Mesendoderm (in vitro differentiated cells): ENCODE measurements around the gene SRGAP3.

ENCODE experiments used
- DNase-seq: peaks from one replicate; pipeline ENCODE4 v3.0.0; 2013
- H2AK5ac ChIP-seq: 2 replicates; pipeline ENCODE4 v1.6.1; 2013; ENCODE audit warnings: low read length, inconsistent platforms
- H2BK120ac ChIP-seq: 2 replicates; pipeline ENCODE4 v1.6.1; 2013; ENCODE audit warnings: low read depth, mild to moderate bottlenecking, low read length, moderate library complexity, mixed read lengths
- H2BK15ac ChIP-seq: replicated peaks from 2 replicates; pipeline ENCODE4 v1.6.1; 2013; ENCODE audit warnings: low read depth, mild to moderate bottlenecking, moderate library complexity
- H2BK5ac ChIP-seq: 2 replicates; pipeline ENCODE4 v1.6.1; 2013; ENCODE audit warnings: low read length, inconsistent platforms
- H3K18ac ChIP-seq: 2 replicates; pipeline ENCODE4 v1.6.1; 2013; ENCODE audit warnings: mild to moderate bottlenecking, low read length, mixed read lengths
- H3K23ac ChIP-seq: one replicate; pipeline ENCODE4 v1.6.1; 2013; ENCODE audit warnings: low read length
- H3K27ac ChIP-seq: 2 replicates; pipeline ENCODE4 v1.5.1; 2013; ENCODE audit warnings: low read depth, mild to moderate bottlenecking, inconsistent platforms, low read length, moderate library complexity
- H3K27me3 ChIP-seq: 2 replicates; pipeline ENCODE4 v1.6.1; 2013; ENCODE audit warnings: low read length, control low read depth, mild to moderate bottlenecking, inconsistent platforms; ENCODE audit not compliant: insufficient read depth, poor library complexity
- H3K36me3 ChIP-seq: 2 replicates; pipeline ENCODE4 v1.6.1; 2013; ENCODE audit warnings: low read length, inconsistent platforms; ENCODE audit not compliant: control insufficient read depth, insufficient read depth
- H3K4ac ChIP-seq: one replicate; pipeline ENCODE4 v1.6.1; 2013; ENCODE audit warnings: low read depth, mild to moderate bottlenecking, low read length, moderate library complexity
- H3K4me1 ChIP-seq: 2 replicates; pipeline ENCODE4 v1.6.1; 2013; ENCODE audit warnings: low read depth, low read length, inconsistent platforms; ENCODE audit not compliant: control insufficient read depth
- H3K4me2 ChIP-seq: 2 replicates; pipeline ENCODE4 v1.6.1; 2013; ENCODE audit warnings: low read length
- H3K4me3 ChIP-seq: 2 replicates; pipeline ENCODE4 v1.5.1; 2013; ENCODE audit warnings: mild to moderate bottlenecking, low read length
- H3K56ac ChIP-seq: one replicate; pipeline ENCODE4 v1.6.1; 2013; ENCODE audit warnings: low read length
- H3K79me1 ChIP-seq: 2 replicates; pipeline ENCODE4 v1.6.1; 2013; ENCODE audit warnings: low read length, inconsistent platforms
- H3K79me2 ChIP-seq: 2 replicates; pipeline ENCODE4 v1.6.1; 2013; ENCODE audit warnings: mild to moderate bottlenecking, low read length; ENCODE audit not compliant: control insufficient read depth, insufficient read depth
- H3K9ac ChIP-seq: 2 replicates; pipeline ENCODE4 v1.6.1; 2013; ENCODE audit warnings: low read length, inconsistent platforms
- H4K5ac ChIP-seq: one replicate; pipeline ENCODE4 v1.6.1; 2013; ENCODE audit warnings: low read length
- H4K8ac ChIP-seq: one replicate; pipeline ENCODE4 v1.6.1; 2013; ENCODE audit warnings: low read depth, mild to moderate bottlenecking, control low read depth, low read length, moderate library complexity
- WGBS: extraction: QIAGEN DNeasy Blood & Tissue Kit; methylation state at CpG from one replicate; pipeline ENCODE4 v1.1.7; 2013; ENCODE audit warnings: low lambda C conversion rate, missing lambda C conversion rate; ENCODE audit not compliant: insufficient coverage; ENCODE audit errors: extremely low coverage; 5-methylcytosine and 5-hydroxymethylcytosine counted together

The SRGAP3 gene

DNA sequence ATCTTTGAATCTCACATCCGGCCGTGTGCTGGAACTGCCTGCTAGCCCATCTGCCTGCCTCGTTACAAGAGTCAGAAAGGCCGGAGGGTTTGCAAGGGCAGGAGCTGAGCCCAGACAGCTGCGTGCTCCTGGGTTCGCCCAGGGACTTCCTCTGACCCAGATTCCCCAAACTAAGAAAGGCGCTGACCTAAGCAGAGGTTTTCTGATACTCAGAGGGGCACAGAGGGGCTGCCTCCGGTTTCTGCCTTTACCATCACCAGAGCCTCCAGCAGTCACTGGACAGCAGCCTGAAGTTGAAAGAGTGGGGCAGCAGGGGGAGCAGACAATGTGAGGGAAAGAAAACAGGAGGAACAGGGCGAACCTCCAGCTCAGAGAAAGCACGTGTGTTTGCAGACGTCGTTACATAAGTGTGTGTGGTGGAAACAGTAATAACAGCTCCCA, 252.7 kb downstream of the SRGAP3 start:
- no CpG with 5 or more reads among the region's 12 CpGs for WGBS
- no peak overlapping the region for H3K4ac ChIP-seq
- no peak overlapping the region for H3K9ac ChIP-seq

DNA sequence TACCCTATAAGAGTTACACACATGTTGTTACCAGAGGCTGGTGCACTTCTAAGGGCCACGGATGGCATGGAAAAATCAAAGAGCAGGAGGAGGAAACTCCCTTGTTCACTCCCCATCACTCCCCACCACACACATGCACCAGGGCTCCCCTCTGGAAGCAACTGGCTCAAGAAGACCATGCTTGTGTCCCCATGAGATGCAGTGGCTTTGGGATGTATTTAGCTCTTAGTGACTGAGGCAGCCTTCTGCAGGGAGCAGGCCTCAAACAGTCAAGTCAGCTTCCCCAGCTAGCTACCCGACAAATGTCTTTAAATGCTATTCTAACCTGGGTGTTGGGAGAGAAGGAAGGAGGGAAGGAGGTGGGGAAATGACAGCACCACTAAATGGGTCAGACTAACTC, 253.2 kb downstream of the SRGAP3 start:
- DNase-seq = no peak
- WGBS = no CpG with 5 or more reads among the region's 2 CpGs
- Histone ChIP-seq H3K79me2 (no peaks in the 10 kb centered on the region), H3K18ac (no peak overlapping the region), H3K27me3 (no peaks in the 10 kb centered on the region), H3K4ac (no peak overlapping the region), H3K79me1 (no peaks in the 10 kb centered on the region), H2BK5ac (no peak overlapping the region), H3K4me3 (no peak overlapping the region), H2AK5ac (no peak overlapping the region), H3K36me3 (no peaks in the 10 kb centered on the region), H3K4me2 (no peak overlapping the region), H2BK120ac (no peak overlapping the region), H4K5ac (no peak overlapping the region), H4K8ac (no peak overlapping the region), H3K27ac (no peak overlapping the region), H3K23ac (no peak overlapping the region), H3K9ac (no peak overlapping the region), H3K4me1 (no peaks in the 10 kb centered on the region), H2BK15ac (no peak overlapping the region), H3K56ac (no peak overlapping the region)

More for the DNA sequence above, 252.7 kb downstream of the SRGAP3 start:
- Histone ChIP-seq H3K4me1 (no peaks in the 10 kb centered on the region), H3K36me3 (no peaks in the 10 kb centered on the region), H3K18ac (no peak overlapping the region), H4K5ac (no peak overlapping the region), H3K4me2 (no peak overlapping the region), H4K8ac (no peak overlapping the region), H2AK5ac (no peak overlapping the region), H2BK15ac (no peak overlapping the region), H3K79me1 (no peaks in the 10 kb centered on the region), H3K23ac (no peak overlapping the region), H2BK5ac (no peak overlapping the region), H2BK120ac (no peak overlapping the region), H3K27me3 (no peaks in the 10 kb centered on the region), H3K56ac (no peak overlapping the region), H3K79me2 (no peaks in the 10 kb centered on the region), H3K27ac (no peak overlapping the region), H3K4me3 (no peak overlapping the region)
- DNase-seq = peak; percentile 54

DNA sequence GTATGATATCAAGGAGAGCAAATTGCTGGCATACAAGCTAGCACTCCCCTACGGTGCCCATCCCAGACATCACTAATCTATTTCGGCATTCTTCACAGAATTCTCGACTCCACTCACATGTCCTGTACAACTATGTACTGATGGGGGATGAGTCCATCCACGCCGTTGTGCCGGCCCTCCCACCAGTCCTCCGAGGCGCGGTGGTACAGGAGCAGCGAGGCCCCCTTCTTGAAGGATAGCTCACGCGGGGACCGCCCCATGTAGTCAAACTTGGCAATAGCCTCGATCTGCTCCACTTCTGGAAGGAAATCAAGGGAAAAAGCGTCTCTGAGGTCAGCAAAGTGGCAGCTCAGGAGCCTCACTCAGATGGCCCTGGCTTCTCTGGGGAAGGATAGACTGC, 255.2 kb downstream of the SRGAP3 start:
- H3K27ac ChIP-seq = no peak overlapping the region
- H3K18ac ChIP-seq = no peak overlapping the region
- H3K9ac ChIP-seq = no peak overlapping the region
- no peak overlapping the region for H3K4ac ChIP-seq
- H4K5ac ChIP-seq = no peak overlapping the region
- no peaks in the 10 kb centered on the region for H3K79me1 ChIP-seq
- no peak overlapping the region for H3K23ac ChIP-seq
- no peak overlapping the region for H3K4me2 ChIP-seq
- no peak overlapping the region for H4K8ac ChIP-seq
- H3K56ac ChIP-seq = no peak overlapping the region
- no peak for DNase-seq
- H2BK15ac ChIP-seq = no peak overlapping the region
- H2AK5ac ChIP-seq = no peak overlapping the region
- H3K27me3 ChIP-seq = no peaks in the 10 kb centered on the region
- WGBS = no CpG with 5 or more reads among the region's 15 CpGs
- H2BK5ac ChIP-seq = no peak overlapping the region
- no peaks in the 10 kb centered on the region for H3K4me1 ChIP-seq
- H3K36me3 ChIP-seq = no peaks in the 10 kb centered on the region
- H3K79me2 ChIP-seq = no peaks in the 10 kb centered on the region
- H3K4me3 ChIP-seq = no peak overlapping the region
- H2BK120ac ChIP-seq = no peak overlapping the region

DNA sequence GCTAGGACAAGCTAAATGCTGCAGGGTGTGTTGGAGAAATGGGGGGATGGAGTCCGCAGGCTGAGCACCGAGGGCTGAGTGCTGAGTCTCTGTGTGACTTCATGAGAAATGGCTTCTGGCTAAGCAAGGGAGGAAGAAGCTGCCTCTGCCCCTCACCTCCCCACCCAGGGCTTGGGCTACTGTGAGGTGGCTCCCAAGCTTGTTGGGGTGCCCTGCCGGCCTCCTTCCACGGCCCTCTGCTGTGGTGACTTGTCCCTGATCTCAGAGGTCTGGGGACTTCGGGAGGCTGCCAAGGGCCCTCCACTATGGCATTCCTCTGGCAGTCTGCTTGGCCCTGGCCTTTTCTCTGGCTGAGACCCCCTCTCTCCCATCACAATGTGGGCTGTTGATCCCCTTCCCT, 256.1 kb downstream of the SRGAP3 start:
- Histone ChIP-seq H3K9ac (no peak overlapping the region), H3K23ac (no peak overlapping the region), H2AK5ac (no peak overlapping the region), H3K27me3 (no peaks in the 10 kb centered on the region), H3K79me1 (no peaks in the 10 kb centered on the region), H3K4me3 (no peak overlapping the region), H4K8ac (no peak overlapping the region), H3K4ac (no peak overlapping the region), H2BK5ac (no peak overlapping the region), H3K79me2 (no peaks in the 10 kb centered on the region), H3K18ac (no peak overlapping the region), H2BK120ac (no peak overlapping the region), H3K36me3 (no peaks in the 10 kb centered on the region), H3K27ac (no peak overlapping the region), H4K5ac (no peak overlapping the region), H3K4me1 (no peaks in the 10 kb centered on the region), H3K4me2 (no peak overlapping the region), H2BK15ac (no peak overlapping the region), H3K56ac (no peak overlapping the region)
- no CpG with 5 or more reads among the region's 5 CpGs for WGBS
- DNase-seq = no peak

DNA sequence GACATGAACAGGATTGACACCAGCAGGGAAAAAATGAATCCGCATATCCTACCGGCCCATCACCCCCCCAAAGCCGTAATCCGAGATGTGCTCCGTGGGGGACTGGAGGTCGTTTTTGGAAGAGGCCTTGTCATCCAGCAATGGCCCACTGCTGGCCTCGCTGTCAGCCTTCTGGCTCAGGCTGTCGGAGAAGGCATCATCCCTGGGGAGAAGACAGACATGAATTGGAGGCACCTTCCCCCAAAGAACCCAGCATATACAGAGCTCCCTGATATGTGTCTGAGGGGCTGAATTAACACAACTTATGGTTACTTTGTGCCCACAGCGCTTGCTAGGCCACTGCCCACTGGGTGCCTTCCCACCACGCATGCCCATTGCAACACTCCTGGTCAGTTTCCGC, 256.6 kb downstream of the SRGAP3 start:
- Histone ChIP-seq H2BK15ac (no peak overlapping the region), H3K79me2 (no peaks in the 10 kb centered on the region), H4K5ac (no peak overlapping the region), H3K18ac (no peak overlapping the region), H3K56ac (no peak overlapping the region), H3K27ac (no peak overlapping the region), H2AK5ac (no peak overlapping the region), H2BK5ac (no peak overlapping the region), H3K4me2 (no peak overlapping the region), H3K9ac (no peak overlapping the region), H3K4ac (no peak overlapping the region), H3K4me3 (no peak overlapping the region), H2BK120ac (no peak overlapping the region), H3K23ac (no peak overlapping the region), H3K79me1 (no peaks in the 10 kb centered on the region), H3K4me1 (no peaks in the 10 kb centered on the region), H4K8ac (no peak overlapping the region), H3K36me3 (no peaks in the 10 kb centered on the region), H3K27me3 (no peaks in the 10 kb centered on the region)
- DNase-seq = no peak
- WGBS = no CpG with 5 or more reads among the region's 11 CpGs

DNA sequence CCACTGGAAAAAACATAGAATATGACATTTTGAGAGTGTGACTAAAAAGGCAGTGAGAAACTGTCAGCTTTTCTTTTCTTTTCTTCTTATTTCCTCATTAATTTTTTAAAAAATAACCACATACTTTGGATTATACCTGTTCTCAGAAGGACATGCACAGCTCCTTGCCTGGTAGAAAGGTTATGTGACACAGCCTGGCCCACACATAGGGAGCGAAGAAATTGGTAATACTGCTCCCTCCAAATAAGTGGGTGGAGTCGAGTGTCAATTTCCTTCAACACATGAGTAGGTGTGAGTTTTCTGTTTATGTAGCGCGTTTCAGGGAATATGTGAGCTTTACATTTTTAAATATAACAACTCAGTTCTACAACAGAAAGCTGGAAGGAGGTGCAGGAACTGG, 257.2 kb downstream of the SRGAP3 start:
- Histone ChIP-seq H2BK15ac (no peak overlapping the region), H3K79me2 (no peaks in the 10 kb centered on the region), H3K4me1 (no peaks in the 10 kb centered on the region), H2BK5ac (no peak overlapping the region), H3K4me3 (no peak overlapping the region), H3K79me1 (no peaks in the 10 kb centered on the region), H2AK5ac (no peak overlapping the region), H3K4me2 (no peak overlapping the region), H2BK120ac (no peak overlapping the region), H3K4ac (no peak overlapping the region), H3K27ac (no peak overlapping the region), H4K8ac (no peak overlapping the region), H3K56ac (no peak overlapping the region), H4K5ac (no peak overlapping the region), H3K18ac (no peak overlapping the region), H3K9ac (no peak overlapping the region), H3K27me3 (no peaks in the 10 kb centered on the region), H3K36me3 (no peaks in the 10 kb centered on the region), H3K23ac (no peak overlapping the region)
- no peak for DNase-seq
- WGBS = no CpG with 5 or more reads among the region's 4 CpGs
